Peyer's patch (tissue), 4 donors: ENCODE measurements around the gene NAGLU.

ENCODE experiments used
- CTCF ChIP-seq, 6 experiments: fragments of 450-650 bp in 4 of 6; fragments of 200-600 bp in 2 of 6; sonication (generic) in 1 of 6; IDR thresholded peaks; one replicate each; pipeline ENCODE4 v1.5.1; 2017 to 2019; ENCODE audit warnings: antibody characterized with exemption in 6 of 6, mild to moderate bottlenecking in 3 of 6, moderate library complexity in 1 of 6
- POLR2A ChIP-seq, 2 donors: fragments of 450-650 bp; IDR thresholded peaks; one replicate each; pipeline ENCODE4 v1.5.1; 2017; ENCODE audit warnings: antibody characterized with exemption in 2 of 2, mild to moderate bottlenecking in 2 of 2, moderate library complexity in 2 of 2

GRCh38 chr17:42512246-42512645 lies 23.8 kb upstream of the NAGLU start:
- TF ChIP-seq CTCF (IDR thresholded peaks at IDR 0.05) (no peak), POLR2A (IDR thresholded peaks at IDR 0.05) (no peak)
